ENCODE results near the gene HSD3B7.

Gene HSD3B7

GRCh38 chr16:30956601-30957455 is 28.2 kb upstream of the HSD3B7 start:
- DNase-seq (ENCODE audit: low read depth in 2 of 2), result peak; percentile 78 to 86

- peak; percentile 88 to 93 for DNase-seq (ENCODE audit: low read depth in 2 of 2)
Measured at GRCh38 chr16:30957456-30958174, 27.4 kb upstream of the HSD3B7 start, which contains the start of gene SETD1A. Gene SETD1A, plus strand, starts transcription at chr16:30957754. Its CDS starts 978 bp downstream, at chr16:30958732.

GRCh38 chr16:30958175-30959079 is 26.6 kb upstream of the HSD3B7 start:
- no peak for DNase-seq (ENCODE audit: low read depth in 2 of 2)

GRCh38 chr16:30961384-30961783 is 23.6 kb upstream of the HSD3B7 start:
- DNase-seq (ENCODE audit: low read depth in 2 of 2), result no peak

GRCh38 chr16:30963925-30964511 is 21.0 kb upstream of the HSD3B7 start:
- no peak for DNase-seq (ENCODE audit: low read depth in 2 of 2)

- no peak for DNase-seq (ENCODE audit: low read depth in 2 of 2)
Measured at GRCh38 chr16:30964574-30965226, 20.3 kb upstream of the HSD3B7 start.

- no peak for DNase-seq (ENCODE audit: low read depth in 2 of 2)
Measured at GRCh38 chr16:30965436-30965835, 19.6 kb upstream of the HSD3B7 start.

- no peak for DNase-seq (ENCODE audit: low read depth in 2 of 2)
Measured at GRCh38 chr16:30966033-30966619, 18.9 kb upstream of the HSD3B7 start.

GRCh38 chr16:30967795-30968194 is 17.2 kb upstream of the HSD3B7 start:
- no peak for DNase-seq (ENCODE audit: low read depth in 2 of 2)

- DNase-seq (ENCODE audit: low read depth in 2 of 2), result no peak
Measured at GRCh38 chr16:30969246-30969842, 15.7 kb upstream of the HSD3B7 start.

- no peak for DNase-seq (ENCODE audit: low read depth in 2 of 2)
Measured at GRCh38 chr16:30971298-30971697, 13.7 kb upstream of the HSD3B7 start.

- DNase-seq (ENCODE audit: low read depth in 2 of 2), result no peak
Measured at GRCh38 chr16:30972872-30973271, 12.1 kb upstream of the HSD3B7 start.

GRCh38 chr16:30974348-30974747 is 10.7 kb upstream of the HSD3B7 start:
- no peak for DNase-seq (ENCODE audit: low read depth in 2 of 2)

- DNase-seq (ENCODE audit: low read depth in 2 of 2), result no peak
Measured at GRCh38 chr16:30976486-30976885, 8.5 kb upstream of the HSD3B7 start.

- DNase-seq (ENCODE audit: low read depth in 2 of 2), result no peak
Measured at GRCh38 chr16:30977502-30977901, 7.5 kb upstream of the HSD3B7 start.

- no peak for DNase-seq (ENCODE audit: low read depth in 2 of 2)
Measured at GRCh38 chr16:30979170-30980022, 5.6 kb upstream of the HSD3B7 start.

GRCh38 chr16:30980023-30980371 is 5.0 kb upstream of the HSD3B7 start:
- DNase-seq (ENCODE audit: low read depth in 2 of 2), result no peak

- no peak for DNase-seq (ENCODE audit: low read depth in 2 of 2)
Measured at GRCh38 chr16:30980434-30980833, 4.6 kb upstream of the HSD3B7 start.

- DNase-seq (ENCODE audit: low read depth in 2 of 2), result no peak
Measured at GRCh38 chr16:30980959-30981358, 4.0 kb upstream of the HSD3B7 start.

All from stimulated activated CD8-positive, alpha-beta memory T cell treated with anti-CD3 and anti-CD28 coated beads, Interleukin-15, amount 100 ng/mL, for 4 hours (primary cell).